PC-9 (cell line): ENCODE results near the gene GIMAP1. TPM values are rescaled to one million over a fixed set of nuclear protein-coding genes. Genes with fewer than 3 reads are reported as not detected.

Source experiments
- BruUV-seq: library from RNA; stranded (reverse); fragments of 400-500 nt; replicated peaks from 2 replicates; lab custom pipeline; 2021; lab: Mats Ljungman, UMichigan
- CTCF ChIA-PET: fragments of 300-600 bp; sonication (Branson Sonifier 250); formaldehyde crosslinking; loops from one replicate; lab custom pipeline; 2022; ENCODE audit warnings: antibody characterized with exemption; lab: Charles Lee
- POLR2A ChIA-PET: fragments of 300-600 bp; sonication (Branson Sonifier 250); formaldehyde crosslinking; loops from one replicate; lab custom pipeline; 2022; ENCODE audit warnings: antibody characterized with exemption; ENCODE audit not compliant: unreplicated experiment; lab: Charles Lee
- DNase-seq, 2 experiments: peaks; one replicate each; pipeline versions ENCODE4 v3.0.0 to v3.0.0-alpha.2; 2015 to 2022; ENCODE audit warnings: mixed read lengths in 1 of 2
- H2AFZ ChIP-seq: fragments of 200-600 bp; sonication (generic); 2 replicates; pipeline ENCODE4 v1.8.1; 2017; ENCODE audit warnings: antibody characterized with exemption
- H3F3A ChIP-seq: fragments of 200-600 bp; sonication (generic); 2 replicates; pipeline ENCODE4 v1.8.1; 2017; ENCODE audit warnings: antibody characterized with exemption, mild to moderate bottlenecking, low read depth; ENCODE audit not compliant: insufficient read depth
- H3K27ac ChIP-seq: fragments of 200-600 bp; sonication (generic); 2 replicates; pipeline ENCODE4 v1.6.1; 2016; ENCODE audit warnings: mixed run types
- H3K27me3 ChIP-seq: fragments of 200-600 bp; sonication (generic); 2 replicates; pipeline ENCODE4 v1.6.1; 2016; ENCODE audit warnings: low read depth, mixed run types; ENCODE audit not compliant: insufficient read depth
- H3K36me3 ChIP-seq: fragments of 200-600 bp; sonication (generic); 2 replicates; pipeline ENCODE4 v1.6.1; 2016; ENCODE audit warnings: low read depth, mixed run types
- H3K4me1 ChIP-seq: fragments of 200-600 bp; sonication (generic); replicated peaks from 2 replicates; pipeline ENCODE4 v1.6.1; 2016; ENCODE audit warnings: mixed run types; ENCODE audit not compliant: insufficient read depth
- H3K4me2 ChIP-seq: fragments of 200-600 bp; sonication (generic); 2 replicates; pipeline ENCODE4 v1.6.1; 2017; ENCODE audit warnings: mixed run types
- H3K4me3 ChIP-seq: fragments of 200-600 bp; sonication (generic); 2 replicates; pipeline ENCODE4 v1.6.1; 2016; ENCODE audit warnings: mixed run types
- H3K79me2 ChIP-seq: fragments of 200-600 bp; sonication (generic); 2 replicates; pipeline ENCODE4 v1.6.1; 2017; ENCODE audit warnings: low read depth, mixed run types
- H3K9me2 ChIP-seq: fragments of 200-600 bp; sonication (generic); 2 replicates; pipeline ENCODE4 v1.8.1; 2017; ENCODE audit warnings: mild to moderate bottlenecking; ENCODE audit not compliant: insufficient read depth
- H3K9me3 ChIP-seq: fragments of 200-600 bp; sonication (generic); 2 replicates; pipeline ENCODE4 v1.8.1; 2016; ENCODE audit warnings: low read depth; ENCODE audit not compliant: insufficient read depth
- H4K20me1 ChIP-seq: fragments of 200-600 bp; sonication (generic); 2 replicates; pipeline ENCODE4 v1.8.1; 2017; ENCODE audit not compliant: insufficient read depth
- EZH2 ChIP-seq: fragments of 200-600 bp; sonication (generic); IDR thresholded peaks from 2 replicates; pipeline ENCODE4 v1.8.0; 2017; ENCODE audit warnings: antibody characterized with exemption, low read depth
- intact Hi-C: fragments of 100-400 bp; cut with micrococcal nuclease; formaldehyde crosslinking; loops from one replicate; pipeline ENCODE4 v1.10.0; 2022; ENCODE audit not compliant: unreplicated experiment
- total RNA-seq: library from RNA; stranded (reverse); gene quantifications from 2 replicates; pipeline ENCODE4 v1.2.3, GENCODE V29; 2021
- TF ChIP-seq, protein P1 (sequence below): fragments of 200-600 bp; sonication (generic); conservative IDR thresholded peaks from 2 replicates; pipeline ENCODE4 v1.6.1; 2017; ENCODE audit warnings: mixed run types, antibody characterized with exemption, mild to moderate bottlenecking, moderate library complexity

GIMAP1 gene
- total RNA-seq, 1 experiment from 2014 or later, result not detected

DNA sequence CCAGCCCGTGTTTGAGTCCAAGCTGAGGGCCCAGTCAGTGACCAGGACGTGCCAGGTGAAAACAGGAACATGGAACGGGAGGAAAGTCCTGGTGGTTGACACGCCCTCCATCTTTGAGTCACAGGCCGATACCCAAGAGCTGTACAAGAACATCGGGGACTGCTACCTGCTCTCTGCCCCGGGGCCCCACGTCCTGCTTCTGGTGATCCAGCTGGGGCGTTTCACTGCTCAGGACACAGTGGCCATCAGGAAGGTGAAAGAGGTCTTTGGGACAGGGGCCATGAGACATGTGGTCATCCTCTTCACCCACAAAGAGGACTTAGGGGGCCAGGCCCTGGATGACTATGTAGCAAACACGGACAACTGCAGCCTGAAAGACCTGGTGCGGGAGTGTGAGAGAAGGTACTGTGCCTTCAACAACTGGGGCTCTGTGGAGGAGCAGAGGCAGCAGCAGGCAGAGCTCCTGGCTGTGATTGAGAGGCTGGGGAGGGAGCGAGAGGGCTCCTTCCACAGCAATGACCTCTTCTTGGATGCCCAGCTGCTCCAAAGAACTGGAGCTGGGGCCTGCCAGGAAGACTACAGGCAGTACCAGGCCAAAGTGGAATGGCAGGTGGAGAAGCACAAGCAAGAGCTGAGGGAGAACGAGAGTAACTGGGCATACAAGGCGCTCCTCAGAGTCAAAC lies 26.0 kb downstream of the GIMAP1 start:
- CTCF ChIA-PET, result no interaction called here
- H3K27ac ChIP-seq, result no peak overlapping the region
- TF ChIP-seq, protein P1, sequence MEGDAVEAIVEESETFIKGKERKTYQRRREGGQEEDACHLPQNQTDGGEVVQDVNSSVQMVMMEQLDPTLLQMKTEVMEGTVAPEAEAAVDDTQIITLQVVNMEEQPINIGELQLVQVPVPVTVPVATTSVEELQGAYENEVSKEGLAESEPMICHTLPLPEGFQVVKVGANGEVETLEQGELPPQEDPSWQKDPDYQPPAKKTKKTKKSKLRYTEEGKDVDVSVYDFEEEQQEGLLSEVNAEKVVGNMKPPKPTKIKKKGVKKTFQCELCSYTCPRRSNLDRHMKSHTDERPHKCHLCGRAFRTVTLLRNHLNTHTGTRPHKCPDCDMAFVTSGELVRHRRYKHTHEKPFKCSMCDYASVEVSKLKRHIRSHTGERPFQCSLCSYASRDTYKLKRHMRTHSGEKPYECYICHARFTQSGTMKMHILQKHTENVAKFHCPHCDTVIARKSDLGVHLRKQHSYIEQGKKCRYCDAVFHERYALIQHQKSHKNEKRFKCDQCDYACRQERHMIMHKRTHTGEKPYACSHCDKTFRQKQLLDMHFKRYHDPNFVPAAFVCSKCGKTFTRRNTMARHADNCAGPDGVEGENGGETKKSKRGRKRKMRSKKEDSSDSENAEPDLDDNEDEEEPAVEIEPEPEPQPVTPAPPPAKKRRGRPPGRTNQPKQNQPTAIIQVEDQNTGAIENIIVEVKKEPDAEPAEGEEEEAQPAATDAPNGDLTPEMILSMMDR, result no peak
- TF ChIP-seq EZH2, result no peak
- no peaks in the 10 kb centered on the region for H3F3A ChIP-seq
- no peaks in the 10 kb centered on the region for H3K9me2 ChIP-seq
- no TSS peak for BruUV-seq
- no peak for DNase-seq
- H3K4me2 ChIP-seq, result no peak overlapping the region
- H3K27me3 ChIP-seq, result peaks cover 74% of the 10 kb centered on the region
- H3K79me2 ChIP-seq, result no peaks in the 10 kb centered on the region
- H4K20me1 ChIP-seq, result no peaks in the 10 kb centered on the region
- 0 out of 2 replicates have a peak, but pooled peaks cover 3% of the 10 kb centered on the region for H3K9me3 ChIP-seq
- no peaks in the 10 kb centered on the region for H3K36me3 ChIP-seq
- H3K4me3 ChIP-seq, result no peak overlapping the region
- intact Hi-C loops, result no loop called here
- POLR2A ChIA-PET, result no interaction called here
- no peak overlapping the region for H2AFZ ChIP-seq
- no peaks in the 10 kb centered on the region for H3K4me1 ChIP-seq

DNA sequence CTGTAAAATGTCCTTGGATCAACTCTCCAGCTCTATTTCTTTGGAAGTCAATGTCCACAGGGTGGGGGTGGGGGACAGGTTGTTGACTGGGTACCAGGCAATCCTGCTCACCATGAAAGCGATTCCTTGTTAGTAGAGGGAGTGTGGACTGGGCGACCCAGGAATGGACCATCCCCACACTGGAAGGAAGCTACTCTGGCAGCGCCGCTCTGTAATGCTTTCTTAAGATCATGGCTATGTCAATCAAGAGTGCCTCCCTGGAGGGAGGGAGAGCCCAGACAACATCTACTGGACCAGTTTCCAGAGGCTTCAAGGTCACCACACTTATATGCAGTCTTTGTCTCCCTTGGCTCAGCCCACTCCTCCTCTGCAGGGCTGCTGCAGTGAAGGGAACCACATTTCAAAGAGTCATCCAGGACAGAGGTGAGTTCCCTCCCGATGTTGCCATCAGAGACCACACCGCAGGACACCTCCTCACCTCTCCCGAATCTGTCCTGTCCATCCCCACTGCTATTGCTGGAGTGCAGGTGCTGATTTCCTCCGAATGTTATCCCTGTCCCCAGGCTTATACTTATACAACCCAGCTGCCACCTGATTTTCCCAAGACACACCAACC lies 27.7 kb downstream of the GIMAP1 start:
- Histone ChIP-seq H3K9me3 (0 out of 2 replicates have a peak, but pooled peaks cover 3% of the 10 kb centered on the region), H3K79me2 (no peaks in the 10 kb centered on the region), H3K4me3 (no peak overlapping the region), H3F3A (no peaks in the 10 kb centered on the region), H3K36me3 (no peaks in the 10 kb centered on the region), H2AFZ (no peak overlapping the region), H3K9me2 (no peaks in the 10 kb centered on the region), H3K27ac (no peak overlapping the region), H4K20me1 (no peaks in the 10 kb centered on the region), H3K27me3 (peaks cover 78% of the 10 kb centered on the region), H3K4me2 (no peak overlapping the region), H3K4me1 (no peaks in the 10 kb centered on the region)
- POLR2A ChIA-PET, result no interaction called here
- CTCF ChIA-PET, result interaction anchor here (0.7 kb wide), 1 partner anchor 9 kb away, joined by 7 read pairs; no protein-coding TSS in a partner anchor
- no peak for DNase-seq
- BruUV-seq, result no TSS peak
- TF ChIP-seq, protein P1, result no peak
- TF ChIP-seq EZH2, result no peak
- intact Hi-C loops, result no loop called here

DNA sequence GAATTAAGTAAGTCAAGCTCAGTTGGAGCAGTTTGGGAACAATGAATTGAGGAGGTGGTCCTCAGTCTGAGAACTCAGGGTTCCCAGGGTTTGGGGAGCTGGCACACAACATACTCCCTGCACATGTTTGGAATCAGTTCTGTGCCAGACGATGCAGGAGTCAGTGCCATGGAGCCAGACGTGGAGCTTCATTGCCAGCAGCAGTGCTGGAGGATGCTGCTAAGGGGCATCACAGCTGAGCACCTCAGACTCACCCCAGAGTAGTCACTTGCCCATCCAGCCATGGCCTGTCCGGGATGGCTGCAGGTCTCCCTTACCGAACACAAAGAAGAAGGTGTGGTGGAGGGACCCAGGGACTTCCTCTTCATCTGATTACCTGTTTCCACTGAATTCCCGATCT lies 28.7 kb downstream of the GIMAP1 start:
- H3K4me2 ChIP-seq, result no peak overlapping the region
- H2AFZ ChIP-seq, result no peak overlapping the region
- no peaks in the 10 kb centered on the region for H3F3A ChIP-seq
- no TSS peak for BruUV-seq
- H3K27ac ChIP-seq, result no peak overlapping the region
- no peaks in the 10 kb centered on the region for H3K9me2 ChIP-seq
- no peak for DNase-seq
- 0 out of 2 replicates have a peak, but pooled peaks cover 3% of the 10 kb centered on the region for H3K9me3 ChIP-seq
- TF ChIP-seq EZH2, result no peak
- TF ChIP-seq, protein P1, result no peak
- ChIA-PET CTCF (no interaction called here), POLR2A (no interaction called here)
- no peaks in the 10 kb centered on the region for H4K20me1 ChIP-seq
- H3K4me3 ChIP-seq, result no peak overlapping the region
- peaks cover 88% of the 10 kb centered on the region for H3K27me3 ChIP-seq
- H3K79me2 ChIP-seq, result no peaks in the 10 kb centered on the region
- intact Hi-C loops, result no loop called here
- no peaks in the 10 kb centered on the region for H3K4me1 ChIP-seq
- no peaks in the 10 kb centered on the region for H3K36me3 ChIP-seq
